Kidney (tissue), 22 donors: Measurements from ENCODE around the gene OPRD1. TPM values are rescaled to one million over a fixed set of nuclear protein-coding genes. Genes with fewer than 3 reads are reported as not detected.
"Not testable (repeated sequence)": the region's sequence is repeated elsewhere in the genome, so short reads cannot be mapped to it uniquely, and the experiment has no call there.

Experiments
- DNase-seq, 5 donors: peaks; one replicate each; pipeline ENCODE4 v3.0.0-alpha.2; 2013 to 2020
- FAIRE-seq: peaks from 2 replicates; lab custom pipeline; 2012; peaks lifted over from hg19 to GRCh38; lab: Jason Lieb, UNC
- H3K27ac ChIP-seq, 2 donors: one replicate each; pipeline ENCODE4 v1.7.0; 2013; ENCODE audit warnings: low read depth in 2 of 2, low read length in 2 of 2, inconsistent platforms in 1 of 2
- H3K27me3 ChIP-seq: one replicate; pipeline ENCODE4 v1.7.1; 2013; ENCODE audit warnings: low read length, inconsistent platforms; ENCODE audit not compliant: control insufficient read depth, insufficient read depth
- H3K36me3 ChIP-seq, 3 donors: one replicate each; pipeline versions ENCODE4 v1.7.0 to v1.7.1; 2013; ENCODE audit warnings: low read length in 3 of 3, control low read depth in 1 of 3, inconsistent platforms in 1 of 3; ENCODE audit not compliant: insufficient read depth in 3 of 3, control insufficient read depth in 2 of 3
- H3K4me1 ChIP-seq, 3 donors: one replicate each; pipeline versions ENCODE4 v1.7.0 to v1.7.1; 2013; ENCODE audit warnings: low read length in 3 of 3, inconsistent platforms in 1 of 3, low read depth in 1 of 3; ENCODE audit not compliant: control insufficient read depth in 2 of 3, insufficient read depth in 2 of 3
- H3K4me3 ChIP-seq, 3 donors: one replicate each; pipeline versions ENCODE4 v1.7.0 to v1.8.1; 2013; ENCODE audit warnings: low read length in 3 of 3, control low read depth in 1 of 3, inconsistent platforms in 1 of 3
- H3K9ac ChIP-seq, 3 donors: one replicate each; pipeline versions ENCODE4 v1.7.0 to v1.7.1; 2013; ENCODE audit warnings: low read length in 3 of 3, control low read depth in 1 of 3, inconsistent platforms in 1 of 3
- H3K9me3 ChIP-seq, 3 donors: one replicate each; pipeline versions ENCODE4 v1.7.0 to v1.7.1; 2013; ENCODE audit warnings: low read length in 3 of 3, control low read depth in 1 of 3, inconsistent platforms in 1 of 3; ENCODE audit not compliant: control insufficient read depth in 2 of 3, insufficient read depth in 1 of 3
- intact Hi-C: fragments of 100-400 bp; cut with DNase I; formaldehyde crosslinking; loops from one replicate; pipeline ENCODE4 v1.11.1; 2022
- long read RNA-seq, 10 donors: library from polyadenylated mRNA in 1 of 10; unstranded in 1 of 10; transcript quantifications; one replicate each; pipeline ENCODE4 v2.0.0 and lab custom pipeline, GENCODE V29; 2021 to 2026
- polyA plus RNA-seq: library from polyadenylated mRNA; stranded (reverse); fragments of 350-450 nt; fragmentation: Illumina TruSeq; extraction: RNeasy Lipid Tissue Mini Kit (QIAGEN cat#74804); gene quantifications from one replicate; pipeline ENCODE4 v1.2.3, GENCODE V29; 2014; ENCODE audit warnings: low read depth, low replicate concordance; ENCODE audit not compliant: insufficient read depth
- total RNA-seq: library from RNA; stranded (reverse); fragmentation: NEBNext Ultra II Directional; extraction: Animal tissue kit (Norgen Biotek cat#: 25700); gene quantifications from one replicate; pipeline ENCODE4 v1.2.1, GENCODE V29; 2021
- TF ChIP-seq, protein P1 (sequence below): IDR thresholded peaks from 3 replicates; pipeline ENCODE4 v1.5.1; 2012; ENCODE audit warnings: mild to moderate bottlenecking, moderate library complexity, borderline replicate concordance; ENCODE audit not compliant: insufficient read depth; ENCODE audit errors: extremely low read depth
- donor health status: control.
- donor health status: control.
- donor health status: control.
- donor health status: control.
- donor health status: control.
- donor health status: DM: yes; HTN: yes; CAD: no.
- donor health status: Normal renal cell carcinoma (clear cell type).

Gene OPRD1
- total RNA-seq (not detected), polyA plus RNA-seq (not detected)
- long read RNA-seq, donor 1 = 0 reads
- long read RNA-seq, donor 2 = 0 reads
- long read RNA-seq, donor 3 = 0 reads
- long read RNA-seq, donor 4 = 0 reads
- long read RNA-seq, donor 5 = 0 reads
- long read RNA-seq, donor 6 = 0 reads
- long read RNA-seq, donor 7 = 0 reads
- long read RNA-seq, donor 8 = 0 reads
- long read RNA-seq, donor 9 = 0 reads
- long read RNA-seq, donor 10 = 0 reads

DNA sequence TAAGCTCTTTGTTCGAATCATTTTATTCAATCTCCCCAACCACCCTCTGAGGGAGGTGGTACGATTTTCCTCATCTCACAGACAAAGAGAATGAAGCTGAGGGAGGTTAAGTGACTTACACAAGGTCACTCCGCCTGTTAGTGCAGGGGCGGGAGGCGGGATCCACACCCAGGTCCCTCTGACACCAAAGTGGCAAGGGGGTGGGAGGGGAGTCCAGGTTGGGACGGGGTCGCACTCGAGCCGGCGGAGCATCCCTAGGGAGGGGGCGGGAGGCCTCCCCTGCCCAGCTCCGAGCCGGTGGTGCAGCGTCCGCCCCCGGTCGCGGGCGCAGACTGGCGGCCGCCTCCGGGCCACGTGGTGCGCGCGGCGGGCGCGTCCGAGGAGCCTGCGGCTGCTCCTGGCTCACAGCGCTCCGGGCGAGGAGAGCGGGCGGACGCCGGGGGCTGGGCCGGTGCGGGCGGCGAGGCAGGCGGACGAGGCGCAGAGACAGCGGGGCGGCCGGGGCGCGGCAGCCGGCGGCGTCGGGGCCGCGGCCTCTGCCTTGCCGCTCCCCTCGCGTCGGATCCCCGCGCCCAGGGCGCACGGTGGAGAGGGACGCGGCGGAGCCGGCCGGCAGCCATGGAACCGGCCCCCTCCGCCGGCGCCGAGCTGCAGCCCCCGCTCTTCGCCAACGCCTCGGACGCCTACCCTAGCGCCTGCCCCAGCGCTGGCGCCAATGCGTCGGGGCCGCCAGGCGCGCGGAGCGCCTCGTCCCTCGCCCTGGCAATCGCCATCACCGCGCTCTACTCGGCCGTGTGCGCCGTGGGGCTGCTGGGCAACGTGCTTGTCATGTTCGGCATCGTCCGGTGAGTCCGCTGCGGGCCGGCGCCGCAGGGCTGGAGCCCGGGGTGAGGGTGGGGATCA is at the start of gene OPRD1:
OPRD1 (plus strand) TSS at position 405 of the 903 bp plus-strand sequence; CDS start at position 619, 214 bp downstream.
- Histone ChIP-seq H3K27ac (no peak within 1 kb of the TSS), H3K36me3 (no peaks in the 10 kb centered on the region), H3K27me3 (peaks cover 11% of the 10 kb centered on the region), H3K4me1 (no peaks in the 10 kb centered on the region), H3K9ac (no peak within 1 kb of the TSS), H3K4me3 (no peak within 1 kb of the TSS), H3K9me3 (no peaks in the 10 kb centered on the region)
- peak in 3 of 5 donors; percentile 44 to 72 (median 47) for DNase-seq
- TF ChIP-seq, protein P1, sequence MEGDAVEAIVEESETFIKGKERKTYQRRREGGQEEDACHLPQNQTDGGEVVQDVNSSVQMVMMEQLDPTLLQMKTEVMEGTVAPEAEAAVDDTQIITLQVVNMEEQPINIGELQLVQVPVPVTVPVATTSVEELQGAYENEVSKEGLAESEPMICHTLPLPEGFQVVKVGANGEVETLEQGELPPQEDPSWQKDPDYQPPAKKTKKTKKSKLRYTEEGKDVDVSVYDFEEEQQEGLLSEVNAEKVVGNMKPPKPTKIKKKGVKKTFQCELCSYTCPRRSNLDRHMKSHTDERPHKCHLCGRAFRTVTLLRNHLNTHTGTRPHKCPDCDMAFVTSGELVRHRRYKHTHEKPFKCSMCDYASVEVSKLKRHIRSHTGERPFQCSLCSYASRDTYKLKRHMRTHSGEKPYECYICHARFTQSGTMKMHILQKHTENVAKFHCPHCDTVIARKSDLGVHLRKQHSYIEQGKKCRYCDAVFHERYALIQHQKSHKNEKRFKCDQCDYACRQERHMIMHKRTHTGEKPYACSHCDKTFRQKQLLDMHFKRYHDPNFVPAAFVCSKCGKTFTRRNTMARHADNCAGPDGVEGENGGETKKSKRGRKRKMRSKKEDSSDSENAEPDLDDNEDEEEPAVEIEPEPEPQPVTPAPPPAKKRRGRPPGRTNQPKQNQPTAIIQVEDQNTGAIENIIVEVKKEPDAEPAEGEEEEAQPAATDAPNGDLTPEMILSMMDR = no peak
- intact Hi-C loops = no loop called here
- no peak for FAIRE-seq

GRCh38 chr1:28766532-28767183 is 45.3 kb upstream of the OPRD1 start:
- no peak overlapping the region for H3K4me3 ChIP-seq
- peaks cover 2 to 7% (median 6%) of the 10 kb centered on the region in 3 donors for H3K36me3 ChIP-seq
- TF ChIP-seq, protein P1 = no peak
- no peak overlapping the region for H3K9ac ChIP-seq
- no peaks in the 10 kb centered on the region for H3K27me3 ChIP-seq
- no peak for FAIRE-seq
- DNase-seq = no peak
- H3K27ac ChIP-seq = no peak overlapping the region
- intact Hi-C loops = no loop called here
- no peaks in the 10 kb centered on the region for H3K9me3 ChIP-seq
- H3K4me1 ChIP-seq = no peaks in the 10 kb centered on the region

- no peak for DNase-seq
- Histone ChIP-seq H3K9me3 (no peaks in the 10 kb centered on the region), H3K27ac (no peak overlapping the region), H3K27me3 (no peaks in the 10 kb centered on the region), H3K36me3 (peaks cover 0 to 6% (median 2%) of the 10 kb centered on the region in 3 donors), H3K9ac (no peak overlapping the region), H3K4me1 (peaks cover 0 to 10% (median 9%) of the 10 kb centered on the region in 3 donors), H3K4me3 (no peak overlapping the region)
- TF ChIP-seq, protein P1 = no peak
- intact Hi-C loops = no loop called here
- FAIRE-seq = no peak
Observed at GRCh38 chr1:28770601-28771165, 41.3 kb upstream of the OPRD1 start.

DNA sequence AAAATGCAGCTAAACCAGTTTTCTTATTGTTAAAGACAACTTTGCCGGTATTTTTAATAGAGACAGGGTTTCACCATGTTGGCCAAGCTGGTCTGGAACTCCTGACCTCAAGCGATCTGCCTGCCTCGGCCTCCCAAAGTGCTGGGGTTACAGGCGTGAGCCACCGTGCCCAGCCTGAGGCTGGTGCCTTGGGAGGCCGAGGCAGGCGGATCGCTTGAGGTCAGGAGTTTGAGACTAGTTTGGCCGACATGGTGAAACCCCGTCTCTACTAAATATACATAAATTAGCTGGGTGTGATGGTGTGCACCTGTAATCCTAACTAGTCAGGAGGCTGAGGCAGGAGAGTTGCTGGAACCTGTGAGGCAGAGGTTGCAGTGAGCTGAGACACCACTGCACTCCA is 40.0 kb upstream of the OPRD1 start:
- H3K36me3 ChIP-seq, H3K27ac ChIP-seq, intact Hi-C loops, H3K9me3 ChIP-seq, H3K4me1 ChIP-seq, H3K9ac ChIP-seq, DNase-seq, FAIRE-seq, H3K27me3 ChIP-seq, H3K4me3 ChIP-seq: not testable (repeated sequence)
